Body of pancreas (tissue), 4 donors: ENCODE data around the gene MAP3K12. TPM values are rescaled to one million over a fixed set of nuclear protein-coding genes. Genes with fewer than 3 reads are reported as not detected.

ENCODE experiments used
- ATAC-seq: fragments of 150-250 bp; one replicate; pipeline ENCODE4 v1.9.1; 2016
- DNase-seq, 4 donors: peaks; one replicate each; pipeline ENCODE4 v3.0.0-alpha.2; 2019
- H3K27ac ChIP-seq, 4 donors: fragments of 200-600 bp; sonication (generic); 1 replicate in 3 of 4; 2 replicates in 1 of 4; pipeline versions ENCODE4 v1.5.1 to v1.6.1; 2016 to 2019; ENCODE audit warnings: mild to moderate bottlenecking in 1 of 4, mixed read lengths in 1 of 4, moderate library complexity in 1 of 4
- H3K27me3 ChIP-seq, 2 donors: fragments of 200-600 bp; sonication (generic); one replicate each; pipeline ENCODE4 v1.6.0; 2016; ENCODE audit warnings: mild to moderate bottlenecking in 1 of 2
- H3K36me3 ChIP-seq, 2 donors: fragments of 200-600 bp; sonication (generic); replicated peaks in 1 of 2; 2 replicates each; pipeline ENCODE4 v1.5.1; 2016; ENCODE audit warnings: low read depth in 2 of 2; ENCODE audit not compliant: insufficient read depth in 1 of 2
- H3K4me1 ChIP-seq: fragments of 200-600 bp; sonication (generic); one replicate; pipeline ENCODE4 v1.6.0; 2016
- H3K4me3 ChIP-seq, 2 donors: fragments of 200-600 bp; sonication (generic); 1 replicate in 1 of 2; 2 replicates in 1 of 2; pipeline ENCODE4 v1.5.1; 2016 to 2019
- H3K9me3 ChIP-seq, 3 donors: fragments of 200-600 bp; sonication (generic); 1 replicate in 2 of 3; 2 replicates in 1 of 3; pipeline ENCODE4 v1.5.1; 2016
- CTCF ChIP-seq, 7 experiments: fragments of 450-650 bp in 4 of 7; fragments of 200-600 bp in 3 of 7; sonication (generic) in 3 of 7; IDR thresholded peaks; one replicate each; pipeline ENCODE4 v1.5.1; 2016 to 2019; ENCODE audit warnings: antibody characterized with exemption in 7 of 7
- POLR2A ChIP-seq, 3 donors: fragments of 450-650 bp; IDR thresholded peaks; one replicate each; pipeline ENCODE4 v1.6.1; 2016; ENCODE audit warnings: antibody characterized with exemption in 3 of 3, mild to moderate bottlenecking in 2 of 3
- WGBS, 2 donors: methylation state at CpG; one replicate each; pipeline ENCODE4 v1.1.5; 2017; 5-methylcytosine and 5-hydroxymethylcytosine counted together
- intact Hi-C: fragments of 100-400 bp; cut with DNase I; formaldehyde crosslinking; loops from one replicate; pipeline ENCODE4 v1.15.1; 2023
- total RNA-seq, 2 donors: library from RNA; depleted of rRNA; stranded (reverse); fragments of >200 nt; gene quantifications; one replicate each; pipeline ENCODE4 v1.1.0, GENCODE V29; 2016

MAP3K12 gene
- total RNA-seq, 2 donors from 2014 or later = 10.9 to 34.6 TPM

- ATAC-seq (no peak), DNase-seq (peak in 1 of 4 donors; percentile 16)
- WGBS, 2 donors = 57 to 63% methylated on average over 20 of the region's 20 CpGs
- Histone ChIP-seq H3K4me3 (peak overlapping the region in 1 of 2 donors; percentile 38), H3K4me1 (peaks cover 35% of the 10 kb centered on the region), H3K36me3 (no peaks in the 10 kb centered on the region), H3K27me3 (no peaks in the 10 kb centered on the region), H3K27ac (peak overlapping the region; percentile 71 to 88 (median 79)), H3K9me3 (no peaks in the 10 kb centered on the region)
- TF ChIP-seq CTCF (IDR thresholded peaks at IDR 0.05) = no peak
- TF ChIP-seq POLR2A (IDR thresholded peaks at IDR 0.05) = no peak
- intact Hi-C loops = no loop called here
These were observed 7.1 kb downstream of the MAP3K12 start for GRCh38 chr12:53492188-53492587.

GRCh38 chr12:53489242-53489864 lies 9.9 kb downstream of the MAP3K12 start:
- TF ChIP-seq CTCF (IDR thresholded peaks at IDR 0.05) (no peak), POLR2A (IDR thresholded peaks at IDR 0.05) (no peak)
- 94 to 95% methylated on average over 5 of the region's 5 CpGs for WGBS, 2 donors
- Histone ChIP-seq H3K27me3 (no peaks in the 10 kb centered on the region), H3K9me3 (no peaks in the 10 kb centered on the region), H3K4me3 (no peak overlapping the region), H3K27ac (no peak overlapping the region), H3K4me1 (peaks cover 21% of the 10 kb centered on the region), H3K36me3 (peaks cover 0 to 8% of the 10 kb centered on the region in 2 donors)
- intact Hi-C loops = no loop called here
- DNase-seq = no peak
- ATAC-seq = no peak

GRCh38 chr12:53486736-53487487 lies 12.3 kb downstream of the MAP3K12 start:
- H3K27me3 ChIP-seq = no peaks in the 10 kb centered on the region
- no peaks in the 10 kb centered on the region for H3K4me1 ChIP-seq
- ATAC-seq = no peak
- peak in 1 of 4 donors; percentile 11 for DNase-seq
- peaks cover 0 to 14% of the 10 kb centered on the region in 2 donors for H3K36me3 ChIP-seq
- intact Hi-C loops = no loop called here
- TF ChIP-seq CTCF (IDR thresholded peaks at IDR 0.05) (no peak), POLR2A (IDR thresholded peaks at IDR 0.05) (peak in 1 of 3 donors; percentile 9)
- no peak overlapping the region for H3K27ac ChIP-seq
- H3K9me3 ChIP-seq = no peaks in the 10 kb centered on the region
- 78 to 87% methylated on average over 14 to 16 of the region's 17 CpGs for WGBS, 2 donors
- no peak overlapping the region for H3K4me3 ChIP-seq

- H3K4me3 ChIP-seq = no peak overlapping the region
- no peaks in the 10 kb centered on the region for H3K9me3 ChIP-seq
- DNase-seq = peak in 1 of 4 donors; percentile 11
- H3K4me1 ChIP-seq = no peaks in the 10 kb centered on the region
- H3K27me3 ChIP-seq = no peaks in the 10 kb centered on the region
- 96 to 99% methylated on average over 7 to 10 of the region's 10 CpGs for WGBS, 2 donors
- no peak overlapping the region for H3K27ac ChIP-seq
- H3K36me3 ChIP-seq = peaks cover 0 to 20% of the 10 kb centered on the region in 2 donors
- TF ChIP-seq POLR2A (IDR thresholded peaks at IDR 0.05) = no peak
- no peak for TF ChIP-seq CTCF (IDR thresholded peaks at IDR 0.05)
- ATAC-seq = no peak
- intact Hi-C loops = no loop called here
These were observed 13.1 kb downstream of the MAP3K12 start for GRCh38 chr12:53485955-53486735.
